Neutrophil (primary cell): ENCODE data around the gene CNTN4.

ENCODE experiments used
- H3K27ac ChIP-seq: fragments of 200-600 bp; sonication (generic); 2 replicates; pipeline ENCODE4 v1.5.1; 2016; ENCODE audit warnings: mild to moderate bottlenecking, moderate library complexity
- H3K27me3 ChIP-seq: fragments of 200-600 bp; sonication (generic); 2 replicates; pipeline ENCODE4 v1.6.0; 2016; ENCODE audit warnings: mild to moderate bottlenecking
- H3K36me3 ChIP-seq: fragments of 200-600 bp; sonication (generic); 2 replicates; pipeline ENCODE4 v1.5.1; 2017
- H3K4me1 ChIP-seq, 2 experiments: fragments of 200-600 bp in 1 of 2; sonication (generic) in 1 of 2; 1 replicate in 1 of 2; 2 replicates in 1 of 2; pipeline versions ENCODE4 v1.5.1 to v1.6.1; 2013 to 2016; ENCODE audit warnings: low read depth in 1 of 2, low read length in 1 of 2, mild to moderate bottlenecking in 1 of 2, moderate library complexity in 1 of 2; ENCODE audit not compliant: control insufficient read depth in 1 of 2, insufficient read depth in 1 of 2
- H3K4me3 ChIP-seq, 2 experiments: fragments of 200-600 bp in 1 of 2; sonication (generic) in 1 of 2; 1 replicate in 1 of 2; 2 replicates in 1 of 2; pipeline ENCODE4 v1.5.1; 2013 to 2016; ENCODE audit warnings: low read depth in 1 of 2, low read length in 1 of 2, mild to moderate bottlenecking in 1 of 2, moderate library complexity in 1 of 2
- H3K9me3 ChIP-seq: fragments of 200-600 bp; sonication (generic); 2 replicates; pipeline ENCODE4 v1.5.1; 2016
- TF ChIP-seq, protein P1 (sequence below): fragments of 200-600 bp; sonication (generic); IDR thresholded peaks from 2 replicates; pipeline ENCODE4 v1.5.1; 2016; ENCODE audit warnings: antibody characterized with exemption

Gene CNTN4

DNA sequence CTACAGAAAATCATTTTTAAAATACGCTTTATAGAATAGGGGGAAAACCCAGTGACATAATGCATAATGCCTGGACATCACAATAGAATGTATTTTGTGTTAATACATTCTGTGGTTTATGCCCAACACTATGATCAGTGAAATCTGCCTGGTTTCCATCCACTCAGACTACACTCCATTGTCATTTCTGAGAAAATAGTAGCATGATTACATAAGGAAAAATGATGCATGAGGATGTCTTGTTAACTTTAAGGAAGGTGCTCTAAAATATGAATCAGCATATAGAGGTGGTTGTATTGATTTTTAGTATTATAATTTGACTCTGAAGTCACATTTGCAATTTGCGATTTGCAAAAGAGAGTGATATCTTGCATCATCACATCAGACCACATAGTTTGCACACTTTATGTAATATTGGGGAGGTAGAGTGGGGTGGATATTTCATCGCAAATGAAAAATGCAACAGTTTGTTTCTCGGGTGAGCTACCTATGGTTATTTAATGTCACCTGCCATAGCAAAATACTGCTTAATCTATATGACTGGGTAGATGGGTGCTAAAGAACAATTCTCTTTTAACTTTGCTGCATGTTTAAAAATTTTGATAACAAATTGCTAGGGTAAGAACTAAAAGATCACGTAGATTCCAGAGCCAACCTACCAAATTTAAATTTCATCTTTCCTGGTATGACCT lies 607.6 kb downstream of the CNTN4 start:
- Histone ChIP-seq H3K9me3 (no peaks in the 10 kb centered on the region), H3K27me3 (no peaks in the 10 kb centered on the region), H3K4me1 (no peaks in the 10 kb centered on the region), H3K36me3 (no peaks in the 10 kb centered on the region), H3K27ac (no peak overlapping the region), H3K4me3 (no peak overlapping the region)
- TF ChIP-seq, protein P1, sequence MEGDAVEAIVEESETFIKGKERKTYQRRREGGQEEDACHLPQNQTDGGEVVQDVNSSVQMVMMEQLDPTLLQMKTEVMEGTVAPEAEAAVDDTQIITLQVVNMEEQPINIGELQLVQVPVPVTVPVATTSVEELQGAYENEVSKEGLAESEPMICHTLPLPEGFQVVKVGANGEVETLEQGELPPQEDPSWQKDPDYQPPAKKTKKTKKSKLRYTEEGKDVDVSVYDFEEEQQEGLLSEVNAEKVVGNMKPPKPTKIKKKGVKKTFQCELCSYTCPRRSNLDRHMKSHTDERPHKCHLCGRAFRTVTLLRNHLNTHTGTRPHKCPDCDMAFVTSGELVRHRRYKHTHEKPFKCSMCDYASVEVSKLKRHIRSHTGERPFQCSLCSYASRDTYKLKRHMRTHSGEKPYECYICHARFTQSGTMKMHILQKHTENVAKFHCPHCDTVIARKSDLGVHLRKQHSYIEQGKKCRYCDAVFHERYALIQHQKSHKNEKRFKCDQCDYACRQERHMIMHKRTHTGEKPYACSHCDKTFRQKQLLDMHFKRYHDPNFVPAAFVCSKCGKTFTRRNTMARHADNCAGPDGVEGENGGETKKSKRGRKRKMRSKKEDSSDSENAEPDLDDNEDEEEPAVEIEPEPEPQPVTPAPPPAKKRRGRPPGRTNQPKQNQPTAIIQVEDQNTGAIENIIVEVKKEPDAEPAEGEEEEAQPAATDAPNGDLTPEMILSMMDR = no peak

DNA sequence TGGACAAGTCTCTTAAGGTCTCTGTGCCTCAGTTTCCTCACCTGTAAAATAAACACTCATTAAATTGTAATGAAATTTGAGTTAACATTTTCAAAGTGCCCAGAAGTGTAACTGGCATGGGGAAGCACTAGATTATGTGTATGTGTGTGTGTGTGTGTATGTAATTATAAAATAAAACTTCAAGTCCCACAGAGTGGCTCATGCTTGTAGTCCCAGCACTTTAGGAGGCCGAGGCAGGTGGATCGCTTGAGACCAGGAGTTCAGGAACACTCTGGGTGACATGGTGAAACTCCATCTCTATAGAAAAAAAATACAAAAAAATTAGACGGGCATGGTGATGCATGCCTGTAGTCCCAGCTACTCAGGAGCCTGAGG lies 608.2 kb downstream of the CNTN4 start:
- Histone ChIP-seq H3K4me3 (no peak overlapping the region), H3K27me3 (no peaks in the 10 kb centered on the region), H3K9me3 (no peaks in the 10 kb centered on the region), H3K4me1 (no peaks in the 10 kb centered on the region), H3K36me3 (no peaks in the 10 kb centered on the region), H3K27ac (no peak overlapping the region)
- TF ChIP-seq, protein P1 = no peak

DNA sequence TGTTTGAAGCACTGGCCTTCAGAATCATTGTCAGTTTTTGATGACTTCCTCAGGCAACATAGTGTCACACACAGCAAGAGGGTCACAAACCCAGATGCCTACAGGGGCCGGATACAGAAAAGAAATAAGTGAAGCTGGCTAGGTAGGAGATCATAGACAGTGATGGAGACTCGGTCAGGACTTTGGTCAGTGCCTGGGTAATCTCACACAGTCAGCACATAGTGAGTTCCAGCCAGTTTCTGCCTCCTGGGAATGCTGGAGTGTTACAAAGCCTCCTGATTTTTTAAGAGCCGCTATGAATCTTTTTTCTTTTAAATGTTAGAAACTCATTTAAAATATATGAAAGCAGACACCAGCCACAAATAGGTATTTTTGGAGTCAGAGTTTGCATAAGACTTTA lies 612.4 kb downstream of the CNTN4 start:
- no peak overlapping the region for H3K27ac ChIP-seq
- TF ChIP-seq, protein P1 = no peak

DNA sequence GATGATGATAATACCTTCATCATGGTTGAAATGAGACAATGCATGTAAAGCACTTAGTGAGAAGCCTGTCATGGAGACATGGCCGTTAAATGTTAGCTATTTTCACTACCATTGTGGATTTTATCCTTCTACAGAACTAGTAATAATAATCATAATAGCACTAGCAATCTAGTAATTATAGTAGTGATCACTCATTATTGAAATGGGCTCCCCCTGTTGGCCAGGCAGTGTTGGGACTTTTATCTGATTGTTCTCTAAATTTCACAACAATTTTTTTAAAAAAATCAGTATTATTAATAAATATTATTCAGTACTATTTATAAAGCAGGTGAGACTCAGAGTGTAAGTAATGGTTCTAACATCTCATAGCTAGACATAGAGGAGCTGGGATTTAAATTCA lies 615.3 kb downstream of the CNTN4 start:
- H3K27me3 ChIP-seq = no peaks in the 10 kb centered on the region
- TF ChIP-seq, protein P1 = no peak
- H3K9me3 ChIP-seq = no peaks in the 10 kb centered on the region
- no peaks in the 10 kb centered on the region for H3K36me3 ChIP-seq
- H3K4me1 ChIP-seq = no peaks in the 10 kb centered on the region
- no peak overlapping the region for H3K4me3 ChIP-seq
- H3K27ac ChIP-seq = no peak overlapping the region

More for the DNA sequence above, 612.4 kb downstream of the CNTN4 start:
- Histone ChIP-seq H3K27me3 (no peaks in the 10 kb centered on the region), H3K36me3 (no peaks in the 10 kb centered on the region), H3K4me3 (no peak overlapping the region), H3K4me1 (no peaks in the 10 kb centered on the region), H3K9me3 (no peaks in the 10 kb centered on the region)

DNA sequence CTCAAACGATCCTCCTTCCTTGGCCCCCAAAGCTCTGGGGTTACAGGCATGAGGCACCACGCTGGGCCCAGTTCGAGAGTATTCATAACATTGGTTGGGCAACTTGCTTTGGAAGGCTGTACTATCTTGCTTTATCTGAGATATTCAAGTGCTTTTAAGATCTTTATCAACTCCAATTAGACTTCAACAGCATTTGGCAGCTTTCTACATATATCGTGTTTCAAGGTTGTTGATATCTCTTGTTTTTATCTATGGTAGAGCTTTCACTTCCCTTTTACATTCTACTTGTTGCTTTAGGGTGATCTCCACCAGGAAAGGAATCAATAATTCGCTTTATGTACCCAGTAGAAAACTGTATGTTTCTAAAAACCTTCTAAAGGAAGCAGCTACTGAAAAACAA lies 616.2 kb downstream of the CNTN4 start:
- no peak overlapping the region for H3K4me3 ChIP-seq
- H3K9me3 ChIP-seq = no peaks in the 10 kb centered on the region
- H3K4me1 ChIP-seq = no peaks in the 10 kb centered on the region
- no peak overlapping the region for H3K27ac ChIP-seq
- TF ChIP-seq, protein P1 = no peak
- H3K27me3 ChIP-seq = no peaks in the 10 kb centered on the region
- H3K36me3 ChIP-seq = no peaks in the 10 kb centered on the region
